C4-2B (cell line): ENCODE data around the gene DYNLT5.
"Not testable (repeated sequence)": the region's sequence is repeated elsewhere in the genome, so short reads cannot be mapped to it uniquely, and the experiment has no call there.

ENCODE experiments used
- H3K27ac ChIP-seq: fragments of 450-650 bp; 2 replicates; pipeline ENCODE4 v1.5.1; 2017
- CTCF ChIP-seq: fragments of 450-650 bp; conservative IDR thresholded peaks from 2 replicates; pipeline ENCODE4 v1.5.1; 2017; ENCODE audit warnings: mild to moderate bottlenecking
- ZFX ChIP-seq: fragments of 450-650 bp; IDR thresholded peaks from 2 replicates; pipeline ENCODE4 v1.6.1; 2017

Gene DYNLT5

GRCh38 chr1:66728021-66728420, 24.2 kb upstream of the DYNLT5 start:
- no peak for TF ChIP-seq ZFX
- TF ChIP-seq CTCF = no peak
- no peak overlapping the region for H3K27ac ChIP-seq

- not testable (repeated sequence) for H3K27ac ChIP-seq
Measured at GRCh38 chr1:66728716-66729115, 23.5 kb upstream of the DYNLT5 start.

- TF ChIP-seq ZFX (no peak), CTCF (no peak)
- no peak overlapping the region for H3K27ac ChIP-seq
Measured at GRCh38 chr1:66729119-66729518, 23.1 kb upstream of the DYNLT5 start.

GRCh38 chr1:66729523-66729922, 22.7 kb upstream of the DYNLT5 start:
- no peak for TF ChIP-seq ZFX
- no peak for TF ChIP-seq CTCF
- no peak overlapping the region for H3K27ac ChIP-seq

- no peak overlapping the region for H3K27ac ChIP-seq
Measured at GRCh38 chr1:66730462-66730861, 21.8 kb upstream of the DYNLT5 start.

GRCh38 chr1:66731170-66731865, 20.9 kb upstream of the DYNLT5 start:
- H3K27ac ChIP-seq = no peak overlapping the region
- TF ChIP-seq CTCF = no peak
- TF ChIP-seq ZFX = no peak

More at GRCh38 chr1:66730462-66730861, 21.8 kb upstream of the DYNLT5 start:
- no peak for TF ChIP-seq CTCF
- no peak for TF ChIP-seq ZFX

- H3K27ac ChIP-seq = no peak overlapping the region
- no peak for TF ChIP-seq CTCF
Measured at GRCh38 chr1:66732407-66733166, 19.7 kb upstream of the DYNLT5 start.
